ENCODE measurements around the gene CCNF.
"Not testable (repeated sequence)": the region's sequence is repeated elsewhere in the genome, so short reads cannot be mapped to it uniquely, and the experiment has no call there.

CCNF gene

GRCh38 chr16:2427526-2427925 is 1.7 kb upstream of the CCNF start:
- no peak for DNase-seq (ENCODE audit: low read depth in 3 of 3, low spot score in 1 of 3)

DNA sequence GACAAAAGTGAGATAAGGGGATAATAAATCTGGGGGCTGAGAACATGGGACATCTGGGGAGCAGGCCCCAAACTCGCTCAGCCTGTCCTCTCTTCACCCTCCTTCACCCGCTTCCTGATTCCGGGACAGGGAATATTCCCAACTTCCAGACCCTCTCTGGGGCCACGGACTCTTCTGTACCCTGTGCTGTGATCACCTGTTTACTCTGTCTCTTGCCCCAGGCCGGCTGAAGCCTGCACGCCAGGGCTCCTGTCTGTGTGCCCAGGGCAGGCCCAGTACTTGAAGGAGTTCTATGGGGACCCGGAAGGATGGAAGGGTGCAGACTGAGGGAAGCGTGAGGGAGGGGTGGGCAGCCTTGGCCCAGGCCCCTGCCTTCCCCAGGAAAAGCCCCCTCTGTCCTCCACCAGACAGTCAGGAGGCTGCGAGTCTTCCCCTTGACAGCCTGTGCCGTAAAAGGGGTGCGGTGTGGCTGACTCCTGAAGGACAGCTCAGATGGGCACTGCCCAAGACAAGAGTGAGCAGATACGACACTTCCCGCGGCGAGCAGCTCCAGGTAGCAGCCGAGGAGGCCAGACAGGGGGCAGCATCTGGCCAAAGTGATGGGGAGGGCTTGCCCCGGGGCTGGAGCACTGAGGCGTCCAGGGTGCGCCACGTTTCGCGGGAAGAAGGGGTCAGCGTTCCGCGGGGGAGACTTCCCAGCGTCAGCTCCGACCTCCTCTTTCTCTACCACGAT is 1.0 kb upstream of the CCNF start:
- DNase-seq (ENCODE audit: low read depth in 3 of 3, low spot score in 1 of 3) = no peak

GRCh38 chr16:2428784-2429033 is 538 bp upstream of the CCNF start:
- DNase-seq (ENCODE audit: low read depth in 3 of 3, low spot score in 1 of 3) = no peak

GRCh38 chr16:2429771-2430663 is 770 bp downstream of the CCNF start:
- no peak for DNase-seq (ENCODE audit: low read depth in 3 of 3, low spot score in 1 of 3)

DNA sequence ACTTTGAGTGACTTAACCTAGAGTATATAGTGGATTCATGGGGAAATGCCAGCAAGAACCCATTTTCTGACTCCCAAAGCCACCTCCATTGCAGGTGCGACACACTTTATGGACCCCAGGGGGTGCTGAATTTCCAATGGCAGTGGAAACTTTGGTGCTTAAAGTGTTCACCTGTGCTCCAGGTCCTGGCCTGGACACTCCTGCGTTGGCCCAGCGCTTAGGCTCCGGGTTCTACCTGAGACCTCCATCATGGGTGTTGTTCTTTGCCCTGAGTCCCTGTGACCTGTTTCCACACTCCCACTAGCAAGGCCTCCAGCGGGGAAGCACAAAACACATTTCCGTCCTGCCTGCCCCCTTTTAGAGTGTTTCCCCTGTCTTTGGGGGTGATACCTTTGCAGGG is 3.0 kb downstream of the CCNF start:
- no peak for DNase-seq (ENCODE audit: low read depth in 3 of 3, low spot score in 1 of 3)

GRCh38 chr16:2432801-2433505 is 3.7 kb downstream of the CCNF start:
- DNase-seq (ENCODE audit: low read depth in 3 of 3, low spot score in 1 of 3) = no peak

- DNase-seq (ENCODE audit: low read depth in 3 of 3, low spot score in 1 of 3) = not testable (repeated sequence)
These were observed 6.0 kb downstream of the CCNF start for GRCh38 chr16:2435236-2435635.

GRCh38 chr16:2436110-2436509 is 6.9 kb downstream of the CCNF start:
- DNase-seq (ENCODE audit: low read depth in 3 of 3, low spot score in 1 of 3) = no peak

GRCh38 chr16:2437032-2437790 is 8.0 kb downstream of the CCNF start:
- no peak for DNase-seq (ENCODE audit: low read depth in 3 of 3, low spot score in 1 of 3)

DNA sequence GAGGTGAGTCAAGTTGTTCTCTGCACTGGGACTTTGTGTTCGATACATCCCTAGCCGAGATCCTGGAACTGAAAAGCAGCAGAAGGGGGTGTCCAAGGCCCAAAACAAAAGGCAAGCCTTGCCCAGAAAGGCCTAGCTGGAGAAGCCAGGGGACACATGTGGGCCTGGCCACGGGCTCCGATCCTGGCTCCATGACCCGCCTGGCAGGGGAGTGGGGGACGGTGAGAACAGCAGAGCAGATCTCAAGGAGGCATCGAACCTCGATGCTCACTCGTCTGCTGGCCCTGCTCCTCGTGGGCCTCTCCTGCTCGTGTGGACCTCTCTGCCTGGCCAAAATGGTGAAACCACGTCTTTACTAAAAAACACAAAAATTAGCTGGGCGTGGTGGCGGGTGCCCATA is 8.9 kb downstream of the CCNF start:
- DNase-seq (ENCODE audit: low read depth in 3 of 3, low spot score in 1 of 3) = no peak

- no peak for DNase-seq (ENCODE audit: low read depth in 3 of 3, low spot score in 1 of 3)
These were observed 10.4 kb downstream of the CCNF start for GRCh38 chr16:2439598-2439997.

DNA sequence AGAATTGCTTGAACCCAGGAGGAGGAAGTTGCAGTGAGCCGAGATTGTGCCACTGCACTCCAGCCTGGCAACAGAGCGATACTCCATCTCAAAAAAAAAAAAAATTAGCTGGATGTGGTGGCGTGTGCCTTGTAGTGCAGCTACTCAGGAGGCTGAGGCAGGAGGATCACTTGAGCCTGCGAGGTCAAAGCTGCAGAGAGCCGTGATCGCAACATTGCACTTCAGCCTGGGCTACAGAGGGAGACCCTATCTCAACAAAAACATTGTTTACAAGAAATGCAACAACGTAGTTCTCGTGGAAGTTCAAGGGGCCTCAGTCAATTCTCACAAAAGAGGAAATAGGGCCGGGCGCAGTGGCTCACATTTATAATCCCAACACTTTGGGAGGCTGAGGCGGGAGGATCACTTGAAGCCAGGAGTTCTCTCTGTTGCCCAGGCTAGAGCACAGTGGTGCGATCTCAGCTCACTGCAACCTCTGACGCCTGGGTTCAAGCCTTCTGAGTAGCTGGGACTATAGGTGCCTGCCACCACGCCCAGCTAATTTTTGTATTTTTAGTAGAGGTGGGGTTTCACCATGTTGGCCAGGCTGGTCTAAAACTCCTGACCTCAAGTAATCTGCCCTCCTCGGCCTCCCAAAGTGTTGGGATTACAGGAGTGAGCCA is 12.0 kb downstream of the CCNF start:
- DNase-seq (ENCODE audit: low read depth in 3 of 3, low spot score in 1 of 3) = not testable (repeated sequence)

- DNase-seq (ENCODE audit: low read depth in 3 of 3, low spot score in 1 of 3) = no peak
These were observed 14.3 kb downstream of the CCNF start for GRCh38 chr16:2443555-2443954.

- no peak for DNase-seq (ENCODE audit: low read depth in 3 of 3, low spot score in 1 of 3)
These were observed 18.8 kb downstream of the CCNF start for GRCh38 chr16:2447920-2448583.

DNA sequence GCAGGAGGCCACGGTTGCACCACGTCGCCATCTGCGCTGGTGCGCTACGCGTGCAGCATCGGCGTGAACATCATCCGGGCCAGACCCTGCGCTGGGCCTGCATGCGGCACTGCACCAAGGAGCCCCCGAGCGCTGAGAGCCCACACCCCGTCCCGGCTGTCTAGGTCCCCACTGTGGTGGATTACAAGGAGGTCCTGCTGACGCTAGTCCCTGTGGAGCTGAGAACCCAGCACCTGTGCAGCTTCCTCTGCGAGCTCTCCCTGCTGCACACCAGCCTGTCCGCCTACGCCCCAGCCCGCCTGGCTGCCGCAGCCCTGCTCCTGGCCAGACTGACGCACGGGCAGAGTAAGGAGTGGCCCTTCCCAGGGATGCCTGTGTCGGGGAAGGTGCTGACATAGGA is 19.9 kb downstream of the CCNF start:
- no peak for DNase-seq (ENCODE audit: low read depth in 3 of 3, low spot score in 1 of 3)

GRCh38 chr16:2450535-2450934 is 21.3 kb downstream of the CCNF start:
- DNase-seq (ENCODE audit: low read depth in 3 of 3, low spot score in 1 of 3) = no peak

GRCh38 chr16:2450975-2451381 is 21.7 kb downstream of the CCNF start:
- no peak for DNase-seq (ENCODE audit: low read depth in 3 of 3, low spot score in 1 of 3)

- no peak for DNase-seq (ENCODE audit: low read depth in 3 of 3, low spot score in 1 of 3)
These were observed 22.6 kb downstream of the CCNF start for GRCh38 chr16:2451851-2452320.

DNA sequence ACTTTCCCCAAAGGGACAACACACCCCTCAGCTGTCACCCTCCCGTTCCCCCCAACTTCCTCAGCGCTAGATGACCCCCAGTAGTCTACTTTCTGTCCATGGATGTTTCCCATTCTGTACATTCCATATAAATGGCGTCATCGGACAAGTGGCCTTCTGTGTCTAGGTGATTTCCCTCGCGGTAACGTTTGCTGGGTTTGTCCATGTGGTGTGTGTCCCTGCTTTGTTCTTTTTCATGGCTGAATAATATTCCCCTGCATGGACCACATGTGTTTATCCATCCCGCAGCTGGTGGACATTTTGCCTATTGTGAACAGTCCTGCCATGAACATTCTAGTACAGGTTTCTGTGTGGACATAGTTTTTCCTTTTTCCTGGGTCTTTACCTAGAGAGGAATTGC is 23.4 kb downstream of the CCNF start:
- DNase-seq (ENCODE audit: low read depth in 3 of 3, low spot score in 1 of 3) = no peak
